Activated naive CD8-positive, alpha-beta T cell treated with anti-CD3 and anti-CD28 coated beads, Interleukin-2, amount 10 ng/mL, durations not matched to agents 7 days and 5 days (primary cell): Measurements from ENCODE around the gene CHCHD6. TPM values are rescaled to one million over a fixed set of nuclear protein-coding genes. Genes with fewer than 3 reads are reported as not detected.

Experiments
- ATAC-seq: fragments of 150-1000 bp; cut with Tn5 transposase; one replicate; pipeline ENCODE4 v1.10.0; 2021; ENCODE audit warnings: low read depth, moderate library complexity
- POLR2A ChIA-PET: fragments of 350-600 bp; sonication (Branson Sonifier 250); formaldehyde crosslinking; loops from one replicate; lab custom pipeline; 2021; ENCODE audit warnings: antibody characterized with exemption; lab: Charles Lee
- DNase-seq: peaks from one replicate; pipeline ENCODE4 v3.0.0; 2021
- H3K27ac Mint-ChIP-seq: one replicate; pipeline ENCODE4 v1.8.0; 2022; ENCODE audit warnings: mild to moderate bottlenecking, mixed read lengths
- H3K27me3 Mint-ChIP-seq: one replicate; pipeline ENCODE4 v1.8.0; 2022; ENCODE audit warnings: mild to moderate bottlenecking, moderate library complexity, mixed read lengths
- H3K36me3 Mint-ChIP-seq: one replicate; pipeline ENCODE4 v1.8.0; 2021; ENCODE audit warnings: mild to moderate bottlenecking, mixed read lengths
- H3K4me1 Mint-ChIP-seq: one replicate; pipeline ENCODE4 v1.8.0; 2021; ENCODE audit warnings: mixed read lengths
- H3K4me3 Mint-ChIP-seq: one replicate; pipeline ENCODE4 v1.8.0; 2022; ENCODE audit warnings: mild to moderate bottlenecking, moderate library complexity, mixed read lengths
- H3K9me3 Mint-ChIP-seq: one replicate; pipeline ENCODE4 v1.8.0; 2021; ENCODE audit warnings: mixed read lengths
- total RNA-seq, 2 experiments: library from RNA; stranded (reverse); gene quantifications; one replicate each; pipeline ENCODE4 v1.2.3, GENCODE V29; 2021

The CHCHD6 gene
- total RNA-seq, 2 experiments from 2014 or later, result 5.6 to 7.8 TPM

DNA sequence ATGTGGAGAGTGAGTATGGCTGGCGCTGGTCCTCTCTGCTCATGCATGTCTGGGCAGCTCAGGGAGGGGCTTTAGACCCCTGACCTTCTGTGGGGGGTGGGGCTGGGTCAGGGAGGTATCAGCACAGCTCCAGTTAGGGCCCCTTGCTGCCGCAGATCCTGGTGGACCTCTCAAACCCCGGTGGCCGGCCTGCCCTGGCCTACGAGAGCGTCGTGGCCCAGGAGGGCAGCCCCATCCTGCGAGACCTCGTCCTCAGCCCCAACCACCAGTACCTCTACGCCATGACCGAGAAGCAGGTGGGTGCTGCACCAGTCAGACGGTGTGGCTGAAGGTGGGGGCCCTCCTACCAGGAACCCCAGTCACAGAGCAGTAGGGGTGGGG is 299.1 kb downstream of the CHCHD6 start:
- POLR2A ChIA-PET, result no interaction called here
- Mint-ChIP-seq H3K4me1 (no peaks in the 10 kb centered on the region), H3K27ac (no peak overlapping the region), H3K36me3 (no peaks in the 10 kb centered on the region), H3K4me3 (no peak overlapping the region), H3K9me3 (no peaks in the 10 kb centered on the region), H3K27me3 (no peaks in the 10 kb centered on the region)
- ATAC-seq (no peak), DNase-seq (no peak)

DNA sequence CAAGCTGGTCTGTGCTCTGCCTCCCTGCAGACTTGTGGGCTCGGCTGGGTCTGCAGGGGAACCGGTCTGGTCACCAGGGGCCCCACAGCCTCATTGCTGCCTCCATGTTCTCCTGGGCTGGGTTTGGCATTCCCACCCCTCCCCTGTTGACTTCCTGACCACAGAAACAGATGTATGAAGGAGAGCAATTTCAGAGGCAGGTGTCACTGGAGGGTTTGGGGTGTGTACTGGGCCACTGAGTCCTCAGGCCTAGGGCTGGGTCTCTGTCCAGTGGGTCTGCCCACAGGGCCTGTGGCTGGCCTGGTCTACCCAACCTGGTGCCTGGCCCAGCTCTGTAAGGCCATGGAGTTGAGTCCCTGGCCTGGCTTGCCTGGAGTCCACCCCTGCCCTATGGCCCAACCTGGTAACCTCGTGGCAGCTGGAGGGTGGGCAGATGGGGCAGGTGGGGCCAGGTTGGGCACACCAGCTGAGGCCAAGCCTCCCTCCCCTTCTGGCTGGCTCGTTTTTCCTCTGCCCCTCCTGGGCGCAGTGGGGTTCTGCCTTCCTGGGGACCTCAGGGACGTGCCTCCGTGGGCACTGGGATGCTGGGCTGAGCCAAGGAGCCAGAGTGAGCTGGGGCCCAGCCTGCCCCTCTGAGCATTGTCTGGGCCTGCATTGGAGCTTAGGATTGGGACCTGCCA is 299.7 kb downstream of the CHCHD6 start:
- DNase-seq, result no peak
- ATAC-seq, result no peak
- Mint-ChIP-seq H3K9me3 (no peaks in the 10 kb centered on the region), H3K36me3 (no peaks in the 10 kb centered on the region), H3K4me3 (no peak overlapping the region), H3K27me3 (no peaks in the 10 kb centered on the region), H3K4me1 (no peaks in the 10 kb centered on the region), H3K27ac (no peak overlapping the region)
- POLR2A ChIA-PET, result no interaction called here

DNA sequence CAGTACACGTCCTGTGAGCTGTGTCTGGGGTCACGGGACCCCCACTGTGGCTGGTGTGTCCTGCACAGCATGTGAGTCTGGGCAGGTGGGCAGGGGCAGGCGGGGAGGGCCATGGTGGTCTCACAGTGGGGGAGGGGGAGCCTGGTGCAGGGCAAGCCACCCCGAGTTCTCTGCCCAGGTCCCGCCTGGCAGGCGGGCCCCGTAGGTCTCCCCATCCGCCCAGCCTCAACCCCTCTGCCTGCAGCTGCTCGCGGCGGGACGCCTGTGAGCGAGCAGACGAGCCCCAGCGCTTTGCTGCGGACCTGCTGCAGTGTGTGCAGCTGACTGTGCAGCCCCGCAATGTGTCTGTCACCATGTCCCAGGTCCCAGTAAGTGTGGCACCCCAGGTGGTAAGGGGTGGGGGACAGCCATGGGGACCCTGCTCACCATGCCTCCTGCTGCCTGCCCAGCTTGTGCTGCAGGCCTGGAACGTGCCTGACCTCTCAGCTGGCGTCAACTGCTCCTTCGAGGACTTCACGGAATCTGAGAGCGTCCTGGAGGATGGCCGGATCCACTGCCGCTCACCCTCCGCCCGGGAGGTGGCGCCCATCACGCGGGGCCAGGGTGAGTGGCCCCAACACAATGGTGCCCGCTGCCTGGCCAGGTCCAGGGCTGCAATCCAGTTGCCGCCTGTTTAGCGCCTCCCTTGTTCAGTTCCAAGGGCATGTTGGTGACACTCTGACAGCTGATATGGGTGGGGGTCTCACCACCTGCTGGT is 300.8 kb downstream of the CHCHD6 start:
- ATAC-seq (no peak), DNase-seq (no peak)
- Mint-ChIP-seq H3K27me3 (no peaks in the 10 kb centered on the region), H3K4me1 (no peaks in the 10 kb centered on the region), H3K9me3 (no peaks in the 10 kb centered on the region), H3K4me3 (no peak overlapping the region), H3K36me3 (no peaks in the 10 kb centered on the region), H3K27ac (no peak overlapping the region)
- POLR2A ChIA-PET, result no interaction called here

DNA sequence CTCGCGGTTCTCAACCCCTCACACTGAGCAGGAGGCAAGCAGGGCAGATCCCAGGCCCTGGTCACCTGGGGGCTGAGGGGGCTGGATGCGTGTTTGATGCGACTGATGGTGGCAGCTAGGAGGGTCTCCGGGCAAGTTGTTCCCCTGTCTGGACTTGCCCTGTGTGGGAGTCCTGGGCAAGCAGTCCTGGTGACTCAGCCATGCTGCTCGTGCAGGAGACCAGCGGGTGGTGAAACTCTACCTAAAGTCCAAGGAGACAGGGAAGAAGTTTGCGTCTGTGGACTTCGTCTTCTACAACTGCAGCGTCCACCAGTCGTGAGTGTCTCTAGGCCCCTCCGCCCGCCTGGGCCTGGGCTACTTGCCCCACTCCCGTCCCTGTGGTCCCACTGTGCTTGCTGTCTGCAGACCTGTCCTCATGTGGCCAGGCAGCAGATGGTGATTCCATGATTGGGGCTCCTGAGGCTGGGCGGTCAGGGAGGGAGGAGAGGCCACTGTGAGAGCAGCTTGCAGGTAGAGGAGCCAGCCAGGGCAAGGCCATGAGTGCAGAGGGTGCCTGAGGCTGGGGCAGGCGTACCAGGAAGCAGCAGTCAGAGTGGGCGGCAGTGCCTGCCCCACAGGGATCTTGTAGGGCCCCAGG is 301.9 kb downstream of the CHCHD6 start:
- POLR2A ChIA-PET, result no interaction called here
- no peak for DNase-seq
- no peak overlapping the region for H3K27ac Mint-ChIP-seq
- H3K36me3 Mint-ChIP-seq, result no peaks in the 10 kb centered on the region
- no peaks in the 10 kb centered on the region for H3K9me3 Mint-ChIP-seq
- H3K27me3 Mint-ChIP-seq, result no peaks in the 10 kb centered on the region
- no peaks in the 10 kb centered on the region for H3K4me1 Mint-ChIP-seq
- ATAC-seq, result no peak
- H3K4me3 Mint-ChIP-seq, result no peak overlapping the region

DNA sequence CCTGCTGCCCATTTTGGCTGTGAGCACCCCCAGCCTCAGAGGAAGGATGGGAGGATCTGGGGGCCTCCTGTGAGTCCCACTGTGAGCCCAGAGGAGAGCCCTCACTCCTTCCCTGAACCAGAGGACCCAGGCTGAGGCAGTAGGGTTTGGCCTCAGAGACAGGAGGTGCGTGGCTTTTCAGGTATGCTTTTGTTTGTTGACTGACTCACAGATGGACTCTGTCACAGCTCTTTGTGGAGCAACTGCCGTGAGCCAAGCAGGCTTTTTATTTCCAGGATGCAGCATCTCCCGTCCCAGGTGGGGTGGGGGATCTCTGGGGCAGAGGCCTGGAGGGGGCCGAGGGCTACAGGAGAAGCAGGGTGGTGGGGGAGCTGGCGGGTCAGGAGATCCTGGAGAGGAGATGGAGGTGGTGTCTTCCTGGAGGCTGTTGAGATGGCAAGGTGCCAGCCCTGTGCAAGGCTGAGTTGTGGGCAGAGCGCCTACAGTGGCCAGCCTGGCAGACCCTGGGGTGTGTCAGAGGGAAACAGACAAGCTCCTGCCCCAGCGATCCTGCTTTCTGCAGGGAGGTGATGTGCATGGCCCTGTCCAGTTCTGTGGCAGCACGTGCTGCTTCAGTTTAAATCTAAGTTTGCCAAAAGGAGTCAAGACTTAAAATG is 302.9 kb downstream of the CHCHD6 start:
- POLR2A ChIA-PET, result no interaction called here
- Mint-ChIP-seq H3K4me3 (no peak overlapping the region), H3K27me3 (no peaks in the 10 kb centered on the region), H3K9me3 (no peaks in the 10 kb centered on the region), H3K4me1 (no peaks in the 10 kb centered on the region), H3K36me3 (no peaks in the 10 kb centered on the region), H3K27ac (no peak overlapping the region)
- DNase-seq (no peak), ATAC-seq (no peak)

DNA sequence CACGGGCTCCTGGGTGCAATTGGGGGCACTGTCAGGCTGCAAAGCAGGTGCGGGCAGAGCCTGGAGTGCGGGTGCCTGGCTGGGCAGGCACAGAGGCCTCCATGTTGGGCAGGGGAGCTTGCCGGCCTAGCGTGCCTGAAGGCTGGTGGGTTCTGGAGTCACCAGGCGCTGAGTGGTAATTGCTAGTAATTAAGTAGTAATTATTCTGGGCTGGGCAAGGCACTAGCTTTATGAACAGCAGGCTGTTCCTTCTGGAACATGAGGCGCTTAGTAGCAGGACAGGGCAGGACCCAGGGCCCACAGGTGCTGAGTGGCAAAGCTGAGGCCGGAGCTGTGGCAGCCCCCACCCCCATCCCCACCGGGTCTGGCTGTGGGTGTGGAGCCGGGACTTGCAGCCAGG is 304.2 kb downstream of the CHCHD6 start:
- no peak for DNase-seq
- Mint-ChIP-seq H3K4me1 (no peaks in the 10 kb centered on the region), H3K9me3 (no peaks in the 10 kb centered on the region), H3K27ac (no peak overlapping the region), H3K27me3 (no peaks in the 10 kb centered on the region), H3K36me3 (no peaks in the 10 kb centered on the region), H3K4me3 (no peak overlapping the region)
- no peak for ATAC-seq
- POLR2A ChIA-PET, result no interaction called here

DNA sequence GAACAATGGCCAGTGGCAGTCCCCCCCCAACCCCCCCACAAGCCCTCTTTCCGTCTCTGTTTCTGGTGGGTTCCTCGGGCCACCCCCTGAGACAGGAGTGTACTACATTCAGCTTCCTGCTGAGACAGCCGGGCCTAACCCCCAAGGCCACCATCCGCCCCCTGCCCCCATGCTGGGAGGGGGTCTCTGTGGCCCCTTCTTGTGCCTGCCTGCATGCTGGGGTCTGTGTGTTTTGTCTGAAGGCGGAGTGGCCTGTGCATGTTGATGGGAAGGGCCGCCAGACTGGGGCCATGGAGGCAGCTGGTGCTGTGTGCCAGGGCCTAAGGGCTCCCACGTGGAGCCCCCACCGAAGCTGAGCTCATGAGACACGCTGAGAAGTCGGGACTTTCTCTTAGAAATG is 305.5 kb downstream of the CHCHD6 start:
- H3K27ac Mint-ChIP-seq, result no peak overlapping the region
- H3K36me3 Mint-ChIP-seq, result no peaks in the 10 kb centered on the region
- DNase-seq (no peak), ATAC-seq (no peak)
- H3K4me1 Mint-ChIP-seq, result peaks cover 3% of the 10 kb centered on the region
- POLR2A ChIA-PET, result no interaction called here
- H3K27me3 Mint-ChIP-seq, result no peaks in the 10 kb centered on the region
- H3K9me3 Mint-ChIP-seq, result no peaks in the 10 kb centered on the region
- no peak overlapping the region for H3K4me3 Mint-ChIP-seq

Other genes with a start within 250 kb of the CHCHD6 start
- gene ZXDC, start 228.3 kb upstream of the CHCHD6 start, total RNA-seq, result 10 to 100 TPM; 34.7 to 34.9 TPM
- gene UROC1, start 186.5 kb upstream of the CHCHD6 start, total RNA-seq, result not detected
- under 1 TPM in 1 of 2 experiments, not detected in 1; 0.28 TPM for gene CHST13, start 180.1 kb upstream of the CHCHD6 start, total RNA-seq
- gene C3orf22, start 145.3 kb upstream of the CHCHD6 start, total RNA-seq, result not detected
- gene TXNRD3, start 49.1 kb upstream of the CHCHD6 start, total RNA-seq, result 1 to 10 TPM; 1.1 to 1.5 TPM